OCI-LY7 (cell line): ENCODE measurements around the gene MAP1S. TPM values are rescaled to one million over a fixed set of nuclear protein-coding genes. Genes with fewer than 3 reads are reported as not detected.
A peak's percentile ranks its signal among the peaks of the same experiment; 100 is the strongest.

Experiments used
- BruUV-seq: library from RNA; stranded (reverse); fragments of 400-500 nt; replicated peaks from 2 replicates; lab custom pipeline; 2021; lab: Mats Ljungman, UMichigan
- CTCF ChIA-PET: fragments of 300-600 bp; sonication (Branson Sonifier 250); formaldehyde crosslinking; loops from one replicate; lab custom pipeline; 2022; ENCODE audit warnings: antibody characterized with exemption; ENCODE audit not compliant: unreplicated experiment; lab: Charles Lee
- POLR2A ChIA-PET: fragments of 300-600 bp; sonication (Branson Sonifier 250); formaldehyde crosslinking; loops from one replicate; lab custom pipeline; 2022; ENCODE audit warnings: antibody characterized with exemption; lab: Charles Lee
- DNase-seq: peaks from one replicate; pipeline ENCODE4 v3.0.0-alpha.2; 2015; ENCODE audit warnings: low spot score
- H2AFZ ChIP-seq: fragments of 200-600 bp; sonication (generic), shearing (Covaris generic); 2 replicates; pipeline ENCODE4 v1.6.1; 2014; ENCODE audit warnings: mild to moderate bottlenecking, antibody characterized with exemption, low read length, moderate library complexity
- H3K27ac ChIP-seq: fragments of 200-600 bp; sonication (generic); 2 replicates; pipeline ENCODE4 v1.5.1; 2014; ENCODE audit warnings: mixed run types, low read depth, mild to moderate bottlenecking, moderate library complexity, low read length, inconsistent platforms; ENCODE audit not compliant: poor library complexity, severe bottlenecking
- H3K36me3 ChIP-seq: fragments of 200-600 bp; sonication (generic); 2 replicates; pipeline ENCODE4 v1.6.1; 2014; ENCODE audit warnings: mild to moderate bottlenecking, antibody characterized with exemption, low read length, moderate library complexity, mixed read lengths; ENCODE audit not compliant: insufficient read depth
- H3K4me1 ChIP-seq: fragments of 200-600 bp; sonication (generic); 2 replicates; pipeline ENCODE4 v1.5.1; 2014; ENCODE audit warnings: mild to moderate bottlenecking, low read length; ENCODE audit not compliant: insufficient read depth, poor library complexity, severe bottlenecking
- H3K4me2 ChIP-seq: fragments of 200-600 bp; sonication (generic); 2 replicates; pipeline ENCODE4 v1.6.1; 2014; ENCODE audit warnings: mild to moderate bottlenecking, low read length
- H3K4me3 ChIP-seq: fragments of 200-600 bp; sonication (generic); 2 replicates; pipeline ENCODE4 v1.5.1; 2014; ENCODE audit warnings: mild to moderate bottlenecking, low read depth, low read length; ENCODE audit not compliant: poor library complexity, severe bottlenecking
- H3K79me2 ChIP-seq: fragments of 200-600 bp; sonication (generic); 2 replicates; pipeline ENCODE4 v1.6.1; 2016; ENCODE audit warnings: low read depth, mild to moderate bottlenecking, low read length, moderate library complexity, mixed read lengths; ENCODE audit not compliant: insufficient read depth
- H3K9me2 ChIP-seq: fragments of 200-600 bp; sonication (generic); 2 replicates; pipeline ENCODE4 v1.6.1; 2016; ENCODE audit warnings: mild to moderate bottlenecking, low read length, mixed read lengths; ENCODE audit not compliant: insufficient read depth
- H3K9me3 ChIP-seq: fragments of 200-600 bp; sonication (generic); 2 replicates; pipeline ENCODE4 v1.6.1; 2014; ENCODE audit warnings: mild to moderate bottlenecking, mixed run types, low read length, mixed read lengths
- H4K20me1 ChIP-seq: fragments of 200-600 bp; sonication (generic); 2 replicates; pipeline ENCODE4 v1.6.1; 2014; ENCODE audit warnings: mild to moderate bottlenecking, antibody characterized with exemption, low read length, moderate library complexity, mixed read lengths; ENCODE audit not compliant: insufficient read depth
- CTCF ChIP-seq: fragments of 200-600 bp; sonication (generic); conservative IDR thresholded peaks from 2 replicates; pipeline ENCODE4 v1.5.1; 2014; ENCODE audit warnings: mild to moderate bottlenecking, antibody characterized with exemption, low read length, moderate library complexity, mixed read lengths
- EZH2phosphoT487 ChIP-seq: fragments of 200-600 bp; sonication (generic); IDR thresholded peaks from 2 replicates; pipeline ENCODE4 v1.6.1; 2018; ENCODE audit warnings: low read depth, borderline replicate concordance, mild to moderate bottlenecking, mixed run types, antibody characterized with exemption, low read length, moderate library complexity, mixed read lengths
- intact Hi-C: fragments of 100-400 bp; cut with micrococcal nuclease; formaldehyde crosslinking; loops from one replicate; pipeline ENCODE4 v1.10.0; 2022; ENCODE audit not compliant: unreplicated experiment
- total RNA-seq, 2 experiments: library from RNA; depleted of rRNA in 1 of 2; stranded (reverse); fragments of >200 nt in 1 of 2; shearing (Covaris generic) in 1 of 2; gene quantifications; 2 replicates each; pipeline ENCODE4 v1.2.3, GENCODE V29; 2014 to 2022

MAP1S gene
- total RNA-seq, 2 experiments from 2014 or later, result 31.6 to 53.1 TPM

- no TSS peak for BruUV-seq
- TF ChIP-seq CTCF (no peak), EZH2phosphoT487 (no peak)
- peaks cover 51% of the 10 kb centered on the region for H3K4me1 ChIP-seq
- no peaks in the 10 kb centered on the region for H3K9me2 ChIP-seq
- H3K4me3 ChIP-seq, result no peak overlapping the region
- ChIA-PET POLR2A (interaction anchor here (0.6 kb wide), 1 partner anchor 496 kb away, joined by 5 read pairs; no protein-coding TSS in a partner anchor), CTCF (no interaction called here)
- intact Hi-C loops, result no loop called here
- peaks cover 14% of the 10 kb centered on the region for H3K79me2 ChIP-seq
- H3K4me2 ChIP-seq, result no peak overlapping the region
- no peaks in the 10 kb centered on the region; the same call in 1 of the 2 replicates for H3K9me3 ChIP-seq
- H3K36me3 ChIP-seq, result peaks cover 10% of the 10 kb centered on the region
- H4K20me1 ChIP-seq, result no peaks in the 10 kb centered on the region
- no peak overlapping the region for H2AFZ ChIP-seq
- no peak overlapping the region for H3K27ac ChIP-seq
- no peak for DNase-seq
Observed at GRCh38 chr19:17743874-17744580, 24.7 kb downstream of the MAP1S start.

GRCh38 chr19:17747205-17748098 is 28.2 kb downstream of the MAP1S start:
- peak overlapping the region; percentile 57; the same call in 1 of the 2 replicates for H2AFZ ChIP-seq
- intact Hi-C loops, result no loop called here
- peak overlapping the region; percentile 93 for H3K27ac ChIP-seq
- peaks cover 1% of the 10 kb centered on the region for H3K36me3 ChIP-seq
- TF ChIP-seq EZH2phosphoT487, result no peak
- no peak for TF ChIP-seq CTCF
- peak; percentile 99 for DNase-seq
- H3K4me3 ChIP-seq, result peak overlapping the region; percentile 74
- no TSS peak for BruUV-seq
- H3K9me3 ChIP-seq, result no peaks in the 10 kb centered on the region
- CTCF ChIA-PET, result interaction anchor here (1.1 kb wide), 1 partner anchor 19 kb away, joined by 3 read pairs; no protein-coding TSS in a partner anchor
- no peaks in the 10 kb centered on the region for H4K20me1 ChIP-seq
- peaks cover 40% of the 10 kb centered on the region for H3K79me2 ChIP-seq
- no peaks in the 10 kb centered on the region for H3K9me2 ChIP-seq
- POLR2A ChIA-PET, result interaction anchor here (1.0 kb wide), 1 partner anchor 9 kb away, joined by 3 read pairs; no protein-coding TSS in a partner anchor
- H3K4me2 ChIP-seq, result peak overlapping the region; percentile 82
- peaks cover 49% of the 10 kb centered on the region for H3K4me1 ChIP-seq
